ENCODE measurements around the gene NKIRAS2.

DNA sequence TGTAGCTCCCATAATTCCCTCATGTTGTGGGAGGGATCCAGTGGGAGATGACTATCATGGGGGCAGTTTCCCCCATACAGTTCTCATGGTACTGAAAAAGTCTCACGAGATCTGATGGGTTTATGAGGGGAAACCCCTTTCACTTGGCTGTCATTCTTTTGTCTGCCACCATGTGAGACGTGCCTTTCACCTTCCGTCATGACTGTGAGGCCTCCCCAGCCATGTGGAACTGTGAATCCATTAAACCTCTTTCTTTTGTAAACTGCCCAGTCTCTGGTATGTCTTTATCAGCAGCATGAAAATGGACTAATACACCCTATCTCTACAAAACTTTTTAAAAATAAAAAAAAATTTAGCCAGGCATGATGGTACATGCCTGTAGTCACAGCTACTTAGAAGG is 36.7 kb downstream of the NKIRAS2 start:
- TF ChIP-seq, protein P1, sequence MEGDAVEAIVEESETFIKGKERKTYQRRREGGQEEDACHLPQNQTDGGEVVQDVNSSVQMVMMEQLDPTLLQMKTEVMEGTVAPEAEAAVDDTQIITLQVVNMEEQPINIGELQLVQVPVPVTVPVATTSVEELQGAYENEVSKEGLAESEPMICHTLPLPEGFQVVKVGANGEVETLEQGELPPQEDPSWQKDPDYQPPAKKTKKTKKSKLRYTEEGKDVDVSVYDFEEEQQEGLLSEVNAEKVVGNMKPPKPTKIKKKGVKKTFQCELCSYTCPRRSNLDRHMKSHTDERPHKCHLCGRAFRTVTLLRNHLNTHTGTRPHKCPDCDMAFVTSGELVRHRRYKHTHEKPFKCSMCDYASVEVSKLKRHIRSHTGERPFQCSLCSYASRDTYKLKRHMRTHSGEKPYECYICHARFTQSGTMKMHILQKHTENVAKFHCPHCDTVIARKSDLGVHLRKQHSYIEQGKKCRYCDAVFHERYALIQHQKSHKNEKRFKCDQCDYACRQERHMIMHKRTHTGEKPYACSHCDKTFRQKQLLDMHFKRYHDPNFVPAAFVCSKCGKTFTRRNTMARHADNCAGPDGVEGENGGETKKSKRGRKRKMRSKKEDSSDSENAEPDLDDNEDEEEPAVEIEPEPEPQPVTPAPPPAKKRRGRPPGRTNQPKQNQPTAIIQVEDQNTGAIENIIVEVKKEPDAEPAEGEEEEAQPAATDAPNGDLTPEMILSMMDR (tag by site-specific recombination; IDR thresholded peaks at IDR 0.05) = no peak
- TF ChIP-seq ZNF585B (tag by site-specific recombination; IDR thresholded peaks at IDR 0.05) (no peak), ZNF777 (tag by site-specific recombination; IDR thresholded peaks at IDR 0.05; ENCODE audit: borderline replicate concordance) (no peak), ZNF248 (tag by site-specific recombination; IDR thresholded peaks at IDR 0.05) (no peak), ZNF133 (tag by site-specific recombination; IDR thresholded peaks at IDR 0.05) (no peak), YY1 (tag by site-specific recombination; IDR thresholded peaks at IDR 0.05) (no peak), BCL11A (tag by site-specific recombination; IDR thresholded peaks at IDR 0.05; ENCODE audit: low read depth) (no peak), ZBTB17 (tag by site-specific recombination; IDR thresholded peaks at IDR 0.05) (no peak), PRDM1 (tag by site-specific recombination; IDR thresholded peaks at IDR 0.05) (no peak)
- TF ChIP-seq, protein P2, sequence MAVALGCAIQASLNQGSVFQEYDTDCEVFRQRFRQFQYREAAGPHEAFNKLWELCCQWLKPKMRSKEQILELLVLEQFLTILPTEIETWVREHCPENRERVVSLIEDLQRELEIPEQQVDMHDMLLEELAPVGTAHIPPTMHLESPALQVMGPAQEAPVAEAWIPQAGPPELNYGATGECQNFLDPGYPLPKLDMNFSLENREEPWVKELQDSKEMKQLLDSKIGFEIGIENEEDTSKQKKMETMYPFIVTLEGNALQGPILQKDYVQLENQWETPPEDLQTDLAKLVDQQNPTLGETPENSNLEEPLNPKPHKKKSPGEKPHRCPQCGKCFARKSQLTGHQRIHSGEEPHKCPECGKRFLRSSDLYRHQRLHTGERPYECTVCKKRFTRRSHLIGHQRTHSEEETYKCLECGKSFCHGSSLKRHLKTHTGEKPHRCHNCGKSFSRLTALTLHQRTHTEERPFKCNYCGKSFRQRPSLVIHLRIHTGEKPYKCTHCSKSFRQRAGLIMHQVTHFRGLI (tag by site-specific recombination; IDR thresholded peaks at IDR 0.05) = no peak

Measured in HEK293 (cell line).